Measurements from ENCODE around the gene PRKCE.

The PRKCE gene

GRCh38 chr2:46032161-46032813 lies 380.8 kb downstream of the PRKCE start:
- DNase-seq = no peak

- no peak for DNase-seq
Observed at GRCh38 chr2:46032996-46033395, 381.5 kb downstream of the PRKCE start.

- DNase-seq = no peak
Observed at GRCh38 chr2:46034535-46034934, 383.1 kb downstream of the PRKCE start.

- DNase-seq = no peak
Observed at GRCh38 chr2:46036929-46037328, 385.5 kb downstream of the PRKCE start.

- no peak for DNase-seq
Observed at GRCh38 chr2:46039543-46040303, 388.2 kb downstream of the PRKCE start.

- no peak for DNase-seq
Observed at GRCh38 chr2:46040563-46041155, 389.2 kb downstream of the PRKCE start.

GRCh38 chr2:46041434-46041833 lies 390.0 kb downstream of the PRKCE start:
- no peak for DNase-seq

GRCh38 chr2:46042207-46042637 lies 390.7 kb downstream of the PRKCE start:
- DNase-seq = no peak

GRCh38 chr2:46042711-46043110 lies 391.2 kb downstream of the PRKCE start:
- DNase-seq = no peak

GRCh38 chr2:46045888-46046287 lies 394.4 kb downstream of the PRKCE start:
- no peak for DNase-seq

GRCh38 chr2:46047290-46047689 lies 395.8 kb downstream of the PRKCE start:
- no peak for DNase-seq

GRCh38 chr2:46048693-46049092 lies 397.2 kb downstream of the PRKCE start:
- DNase-seq = no peak

GRCh38 chr2:46050027-46050426 lies 398.6 kb downstream of the PRKCE start:
- no peak for DNase-seq

GRCh38 chr2:46050489-46050888 lies 399.0 kb downstream of the PRKCE start:
- no peak for DNase-seq

- no peak for DNase-seq
Observed at GRCh38 chr2:46051085-46051484, 399.6 kb downstream of the PRKCE start.

- no peak for DNase-seq
Observed at GRCh38 chr2:46053564-46053963, 402.1 kb downstream of the PRKCE start.

GRCh38 chr2:46056541-46056940 lies 405.1 kb downstream of the PRKCE start:
- DNase-seq = no peak

GRCh38 chr2:46058140-46058539 lies 406.7 kb downstream of the PRKCE start:
- no peak for DNase-seq

- peak; percentile 69 for DNase-seq
Observed at GRCh38 chr2:46062637-46063412, 411.4 kb downstream of the PRKCE start.

GRCh38 chr2:46064396-46064795 lies 412.9 kb downstream of the PRKCE start:
- DNase-seq = no peak

- DNase-seq = no peak
Observed at GRCh38 chr2:46065152-46065551, 413.7 kb downstream of the PRKCE start.

GRCh38 chr2:46066116-46066515 lies 414.6 kb downstream of the PRKCE start:
- no peak for DNase-seq

- no peak for DNase-seq
Observed at GRCh38 chr2:46066601-46067000, 415.1 kb downstream of the PRKCE start.

All from RPMI8226 (cell line).